ENCODE measurements around the gene TM9SF4.

TM9SF4 gene

DNA sequence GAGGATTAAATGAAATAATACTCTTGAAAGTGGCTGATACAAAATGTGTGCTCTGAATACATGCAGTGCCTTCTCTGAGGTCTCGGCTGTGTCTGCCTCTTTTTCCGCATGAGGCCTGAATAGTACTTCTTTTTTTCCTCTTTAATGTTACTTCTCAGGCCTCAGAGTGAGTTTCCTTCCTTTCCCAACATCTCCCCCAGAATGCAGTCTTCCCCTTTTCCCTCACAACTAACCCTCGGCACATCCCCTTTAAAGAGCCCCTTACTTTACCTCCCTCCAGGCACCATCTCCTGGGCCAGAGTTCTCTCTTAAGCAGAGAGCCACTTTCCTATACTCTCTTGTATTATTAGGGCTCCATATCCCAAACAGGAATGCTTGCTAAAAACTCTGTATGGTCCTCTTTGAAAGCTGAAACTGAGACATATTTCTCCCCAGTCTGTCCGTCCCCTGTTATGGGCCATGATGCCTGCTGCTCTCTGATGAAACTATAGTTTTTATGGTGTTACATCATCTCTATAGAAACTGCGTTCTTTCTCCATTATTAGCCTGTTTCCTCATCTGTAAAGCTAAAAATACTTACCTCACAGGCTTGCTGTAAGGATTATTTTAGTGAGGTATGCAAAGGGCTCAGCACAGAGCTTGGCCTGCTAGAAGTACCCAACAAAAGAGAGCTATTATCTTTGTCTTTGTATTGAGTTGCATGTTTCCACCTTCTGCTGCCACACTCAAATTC lies 95.8 kb downstream of the TM9SF4 start:
- Histone ChIP-seq H3K4me3 (ENCODE audit: insufficient read depth, low read depth, low read length) (peak overlapping the region; percentile 74), H3K27ac (ENCODE audit: insufficient read depth, low read depth, low read length, poor library complexity, severe bottlenecking) (peak overlapping the region; percentile 84), H3K4me1 (ENCODE audit: control insufficient read depth, insufficient read depth, low read length) (peaks cover 35% of the 10 kb centered on the region), H3K36me3 (ENCODE audit: control insufficient read depth, insufficient read depth, low read length) (peaks cover 14% of the 10 kb centered on the region), H3K9me3 (ENCODE audit: control insufficient read depth, low read length) (no peaks in the 10 kb centered on the region), H3K27me3 (ENCODE audit: control insufficient read depth, insufficient read depth, low read length, poor library complexity, severe bottlenecking) (no peaks in the 10 kb centered on the region)
- WGBS, 2 experiments = 83 to 93% methylated on average over 5 of the region's 5 CpGs

DNA sequence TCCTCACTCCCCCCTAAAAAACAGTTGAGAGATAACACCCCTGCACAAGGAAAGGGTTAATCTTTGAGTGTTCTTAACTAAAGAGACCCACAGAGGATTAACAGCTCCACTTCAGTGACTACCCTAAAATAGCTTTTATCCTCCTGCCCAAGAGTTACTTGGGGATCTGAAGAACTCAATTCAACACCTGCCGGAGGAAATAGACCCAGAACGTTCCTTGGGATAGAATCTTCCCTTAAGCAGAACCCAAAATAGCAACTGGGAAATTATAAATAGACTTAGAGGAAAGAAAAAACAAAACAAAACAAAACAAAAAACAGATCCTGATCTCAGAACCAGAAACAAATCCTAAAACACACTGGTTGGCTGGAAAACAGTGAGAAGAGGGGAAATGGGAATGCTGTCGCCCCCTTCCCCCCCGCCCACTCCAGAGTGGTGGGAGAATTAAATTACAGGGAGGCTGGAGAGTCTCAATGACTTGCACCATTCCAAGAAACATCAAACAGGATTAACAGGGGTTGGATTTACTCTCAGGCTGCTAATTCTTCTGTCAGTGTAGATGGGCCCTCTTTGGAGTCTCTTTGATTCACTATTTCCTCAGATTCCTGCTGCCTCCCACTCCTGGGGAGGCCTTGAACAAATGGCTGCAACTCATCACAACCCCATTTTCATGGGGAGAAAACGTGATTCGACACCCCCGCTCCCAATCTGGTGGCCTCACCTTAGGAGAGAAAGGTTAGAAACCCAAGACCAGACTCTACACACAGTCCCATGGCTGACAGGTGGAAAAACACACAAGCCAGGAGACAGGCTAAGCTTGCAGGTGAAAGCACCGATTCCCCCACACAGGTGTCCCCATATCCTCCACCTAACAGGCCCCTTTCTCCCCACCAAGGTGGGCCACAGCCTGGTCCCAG lies 96.6 kb downstream of the TM9SF4 start:
- Histone ChIP-seq H3K4me3 (ENCODE audit: insufficient read depth, low read depth, low read length) (peak overlapping the region; percentile 74), H3K27ac (ENCODE audit: insufficient read depth, low read depth, low read length, poor library complexity, severe bottlenecking) (peak overlapping the region; percentile 84), H3K4me1 (ENCODE audit: control insufficient read depth, insufficient read depth, low read length) (peaks cover 35% of the 10 kb centered on the region), H3K27me3 (ENCODE audit: control insufficient read depth, insufficient read depth, low read length, poor library complexity, severe bottlenecking) (no peaks in the 10 kb centered on the region), H3K9me3 (ENCODE audit: control insufficient read depth, low read length) (no peaks in the 10 kb centered on the region), H3K36me3 (ENCODE audit: control insufficient read depth, insufficient read depth, low read length) (peaks cover 8% of the 10 kb centered on the region)
- 60 to 64% methylated on average over 6 to 8 of the region's 8 CpGs for WGBS, 2 experiments

DNA sequence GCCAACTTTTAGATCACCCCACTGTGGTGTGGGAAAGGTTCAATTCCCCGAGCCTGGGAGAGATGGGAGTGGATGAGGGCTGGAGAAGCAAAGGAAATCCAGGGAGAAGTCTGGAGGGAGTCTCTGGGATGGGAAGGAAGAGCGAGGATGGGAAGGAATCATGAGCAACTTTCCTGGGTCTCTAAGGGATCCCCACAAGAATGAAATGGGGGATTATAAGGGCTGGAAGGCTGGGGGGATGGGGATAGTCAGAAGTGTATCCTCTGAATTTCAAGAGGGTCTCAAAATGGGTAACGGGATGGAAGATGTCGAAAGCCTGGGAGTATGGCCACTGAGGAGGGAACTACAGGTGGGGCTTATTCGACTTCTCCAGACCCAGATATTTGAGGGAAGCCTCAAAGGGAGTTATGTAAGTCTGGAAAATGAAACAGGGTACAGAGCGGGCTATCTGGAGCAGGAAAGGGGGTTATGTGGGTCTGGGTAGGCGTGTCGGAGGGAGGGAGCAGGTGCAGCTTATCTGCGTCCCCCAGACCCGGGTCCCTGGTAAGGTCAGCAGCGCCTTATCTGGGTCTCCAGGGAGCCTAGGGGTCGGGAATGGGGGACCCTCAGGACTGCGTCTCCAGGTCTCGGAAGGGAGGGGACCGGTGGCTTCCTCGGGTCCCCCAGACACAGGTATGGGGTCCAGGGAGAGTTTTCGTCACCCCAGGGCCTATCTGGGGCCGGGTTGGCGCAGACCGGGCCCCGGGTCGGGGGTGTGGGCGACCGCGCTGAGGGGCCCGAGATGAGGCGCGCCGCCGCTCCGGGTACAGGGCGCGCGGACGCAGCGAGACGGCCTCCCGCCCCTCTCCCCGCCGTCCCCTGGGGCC lies 97.5 kb downstream of the TM9SF4 start:
- Histone ChIP-seq H3K4me1 (ENCODE audit: control insufficient read depth, insufficient read depth, low read length) (peaks cover 35% of the 10 kb centered on the region), H3K36me3 (ENCODE audit: control insufficient read depth, insufficient read depth, low read length) (peaks cover under 1% of the 10 kb centered on the region), H3K27ac (ENCODE audit: insufficient read depth, low read depth, low read length, poor library complexity, severe bottlenecking) (peak overlapping the region; percentile 56), H3K4me3 (ENCODE audit: insufficient read depth, low read depth, low read length) (peak overlapping the region; percentile 74), H3K27me3 (ENCODE audit: control insufficient read depth, insufficient read depth, low read length, poor library complexity, severe bottlenecking) (no peaks in the 10 kb centered on the region), H3K9me3 (ENCODE audit: control insufficient read depth, low read length) (no peaks in the 10 kb centered on the region)
- WGBS, 2 experiments = 3% methylated on average over 40 of the region's 40 CpGs

DNA sequence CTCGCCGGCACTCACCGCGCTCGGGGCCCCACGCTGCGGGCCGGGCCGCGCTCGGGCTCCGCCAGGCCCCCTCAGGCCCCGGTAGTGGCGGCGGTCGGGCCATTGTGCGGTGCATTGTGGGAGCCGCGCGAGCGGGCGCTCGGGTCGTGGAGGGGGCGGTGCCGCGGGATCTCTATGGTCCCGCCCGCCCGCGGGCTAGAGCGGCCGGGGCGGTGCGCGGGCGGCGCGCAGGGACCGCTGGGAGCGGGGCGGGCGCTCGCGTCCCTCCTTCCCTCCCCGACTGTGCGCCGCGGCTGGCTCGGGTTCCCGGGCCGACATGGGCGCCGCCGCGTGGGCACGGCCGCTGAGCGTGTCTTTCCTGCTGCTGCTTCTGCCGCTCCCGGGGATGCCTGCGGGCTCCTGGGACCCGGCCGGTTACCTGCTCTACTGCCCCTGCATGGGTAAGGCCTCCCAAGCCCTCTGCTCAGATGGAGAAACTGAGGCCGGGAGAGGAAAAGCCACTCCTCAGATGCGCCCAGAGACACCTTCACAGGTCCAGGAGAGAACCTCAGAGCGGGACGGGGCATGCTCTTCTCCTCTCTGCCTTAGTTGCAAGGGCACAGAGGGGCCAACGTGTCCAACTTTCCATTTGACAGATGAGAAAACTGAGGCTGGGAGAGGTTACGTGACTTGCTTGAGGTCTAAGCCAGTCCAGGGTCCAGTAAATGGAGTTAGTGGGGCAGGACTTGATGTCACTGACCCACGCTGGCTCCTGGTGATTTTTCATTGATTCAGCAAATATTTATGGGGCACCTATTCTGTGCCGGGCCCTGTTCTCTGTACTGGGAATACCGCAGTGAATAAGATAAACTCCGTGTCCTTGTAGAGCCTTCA lies 98.3 kb downstream of the TM9SF4 start, which contains the start of the genes PLAGL2 and POFUT1:
TSS of gene PLAGL2 (minus strand) at position 118 of the 873 bp plus-strand sequence. CDS start 5,565 bp downstream, outside the sequence.
TSS of gene POFUT1 (plus strand) at position 255 of the 873 bp plus-strand sequence. CDS start at position 317, 62 bp downstream.
- Histone ChIP-seq H3K36me3 (ENCODE audit: control insufficient read depth, insufficient read depth, low read length) (no peaks in the 10 kb centered on the region), H3K27ac (ENCODE audit: insufficient read depth, low read depth, low read length, poor library complexity, severe bottlenecking) (peak within 1 kb of the TSS; percentile 56), H3K4me3 (ENCODE audit: insufficient read depth, low read depth, low read length) (peak within 1 kb of the TSS; percentile 74), H3K9me3 (ENCODE audit: control insufficient read depth, low read length) (no peaks in the 10 kb centered on the region), H3K4me1 (ENCODE audit: control insufficient read depth, insufficient read depth, low read length) (peaks cover 33% of the 10 kb centered on the region), H3K27me3 (ENCODE audit: control insufficient read depth, insufficient read depth, low read length, poor library complexity, severe bottlenecking) (no peaks in the 10 kb centered on the region)
- WGBS, 2 experiments = 2% methylated on average over 74 of the region's 74 CpGs

DNA sequence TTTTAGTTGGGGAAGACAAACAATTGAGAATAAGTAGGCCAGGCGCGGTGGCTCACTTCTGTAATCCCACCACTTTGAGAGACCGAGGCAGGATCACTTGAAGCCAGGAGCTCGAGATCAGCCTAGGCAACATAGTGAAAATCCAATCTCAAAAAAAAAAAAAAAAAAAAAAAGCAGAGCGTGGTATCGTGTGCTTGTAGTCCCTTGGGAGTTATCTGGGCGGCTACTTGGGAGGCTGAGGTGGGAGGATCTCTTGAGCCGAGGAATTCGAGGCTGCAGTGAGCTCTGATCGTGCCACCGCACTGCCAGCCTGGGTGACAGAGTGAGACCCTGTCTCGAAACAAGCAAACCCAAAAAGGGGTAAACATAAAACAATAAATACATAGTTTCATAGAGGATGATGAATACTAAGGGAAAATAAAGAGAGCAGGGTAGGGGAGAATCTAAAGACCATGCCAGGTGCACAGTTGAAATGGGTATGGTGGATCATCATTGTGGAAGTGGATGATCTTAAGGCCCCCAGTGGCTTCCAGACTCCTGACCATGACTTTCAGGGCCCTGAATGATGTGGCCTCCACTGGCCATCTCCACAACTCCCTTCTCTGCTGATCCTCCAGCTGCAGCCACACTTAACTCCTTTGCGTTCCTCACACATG lies 99.1 kb downstream of the TM9SF4 start:
- no peaks in the 10 kb centered on the region for H3K27me3 ChIP-seq (ENCODE audit: control insufficient read depth, insufficient read depth, low read length, poor library complexity, severe bottlenecking)
- H3K36me3 ChIP-seq (ENCODE audit: control insufficient read depth, insufficient read depth, low read length) = no peaks in the 10 kb centered on the region
- H3K4me1 ChIP-seq (ENCODE audit: control insufficient read depth, insufficient read depth, low read length) = peaks cover 28% of the 10 kb centered on the region
- WGBS, 2 experiments = 85 to 89% methylated on average over 13 of the region's 13 CpGs
- no peak overlapping the region for H3K27ac ChIP-seq (ENCODE audit: insufficient read depth, low read depth, low read length, poor library complexity, severe bottlenecking)
- peak overlapping the region; percentile 74 for H3K4me3 ChIP-seq (ENCODE audit: insufficient read depth, low read depth, low read length)
- no peaks in the 10 kb centered on the region for H3K9me3 ChIP-seq (ENCODE audit: control insufficient read depth, low read length)

DNA sequence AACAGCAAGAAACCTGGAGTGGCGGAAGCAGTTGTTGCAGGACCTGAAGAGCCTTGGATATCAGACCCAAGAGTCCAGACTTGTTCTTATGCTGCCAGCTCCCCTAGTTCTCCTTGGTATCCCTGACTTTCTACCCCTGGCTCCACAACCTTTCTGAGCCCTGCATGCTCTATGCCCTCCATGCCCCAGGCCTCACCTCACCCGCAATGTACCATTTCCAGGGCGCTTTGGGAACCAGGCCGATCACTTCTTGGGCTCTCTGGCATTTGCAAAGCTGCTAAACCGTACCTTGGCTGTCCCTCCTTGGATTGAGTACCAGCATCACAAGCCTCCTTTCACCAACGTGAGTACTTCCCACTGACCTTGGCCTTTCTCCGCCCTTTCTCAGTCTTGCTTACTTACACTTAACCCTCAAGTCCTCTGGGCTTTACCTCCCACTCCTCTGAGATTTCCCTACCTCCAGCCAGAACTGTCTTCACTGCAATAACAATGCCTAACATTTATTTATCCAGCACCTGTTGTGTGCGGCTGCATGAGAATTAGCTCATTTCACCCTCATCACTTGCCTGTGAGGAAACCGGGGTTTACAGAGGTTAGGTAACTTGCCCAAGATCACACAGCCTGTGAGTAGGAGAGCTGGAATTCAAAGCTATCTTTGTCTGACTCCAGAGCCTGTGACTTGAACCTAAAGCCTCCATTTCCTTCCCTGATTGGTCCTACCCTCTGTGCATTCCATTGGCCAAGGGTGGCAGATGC lies 100.5 kb downstream of the TM9SF4 start:
- H3K4me3 ChIP-seq (ENCODE audit: insufficient read depth, low read depth, low read length) = no peak overlapping the region
- no peaks in the 10 kb centered on the region for H3K36me3 ChIP-seq (ENCODE audit: control insufficient read depth, insufficient read depth, low read length)
- H3K4me1 ChIP-seq (ENCODE audit: control insufficient read depth, insufficient read depth, low read length) = peaks cover 15% of the 10 kb centered on the region
- 92 to 95% methylated on average over 9 of the region's 9 CpGs for WGBS, 2 experiments
- H3K27ac ChIP-seq (ENCODE audit: insufficient read depth, low read depth, low read length, poor library complexity, severe bottlenecking) = no peak overlapping the region
- H3K27me3 ChIP-seq (ENCODE audit: control insufficient read depth, insufficient read depth, low read length, poor library complexity, severe bottlenecking) = no peaks in the 10 kb centered on the region
- no peaks in the 10 kb centered on the region for H3K9me3 ChIP-seq (ENCODE audit: control insufficient read depth, low read length)

DNA sequence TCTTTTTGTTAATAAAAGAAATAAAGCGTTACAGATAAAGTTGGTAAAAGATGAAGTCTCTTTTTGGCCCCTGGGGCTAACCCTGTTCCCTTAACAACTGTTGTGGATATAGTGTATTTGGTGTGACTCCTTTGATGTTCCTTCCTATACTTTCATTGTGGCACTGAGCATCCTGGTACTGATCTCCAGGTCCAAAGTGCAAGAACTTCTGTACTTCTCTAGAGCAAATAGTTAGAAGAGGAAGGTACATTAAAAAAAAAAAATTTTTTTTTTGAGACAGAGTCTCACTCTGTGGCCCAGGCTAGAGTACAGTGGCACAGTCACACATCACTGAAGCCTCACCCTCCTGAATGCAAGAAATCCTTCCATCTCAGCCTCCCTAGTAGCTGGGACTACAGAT lies 104.4 kb downstream of the TM9SF4 start:
- Histone ChIP-seq H3K4me1 (ENCODE audit: control insufficient read depth, insufficient read depth, low read length) (no peaks in the 10 kb centered on the region), H3K9me3 (ENCODE audit: control insufficient read depth, low read length) (no peaks in the 10 kb centered on the region), H3K36me3 (ENCODE audit: control insufficient read depth, insufficient read depth, low read length) (peaks cover 12% of the 10 kb centered on the region), H3K4me3 (ENCODE audit: insufficient read depth, low read depth, low read length) (no peak overlapping the region), H3K27ac (ENCODE audit: insufficient read depth, low read depth, low read length, poor library complexity, severe bottlenecking) (no peak overlapping the region), H3K27me3 (ENCODE audit: control insufficient read depth, insufficient read depth, low read length, poor library complexity, severe bottlenecking) (no peaks in the 10 kb centered on the region)
- WGBS, 2 experiments = 92 to 100% methylated on average over 1 of the region's 1 CpG

DNA sequence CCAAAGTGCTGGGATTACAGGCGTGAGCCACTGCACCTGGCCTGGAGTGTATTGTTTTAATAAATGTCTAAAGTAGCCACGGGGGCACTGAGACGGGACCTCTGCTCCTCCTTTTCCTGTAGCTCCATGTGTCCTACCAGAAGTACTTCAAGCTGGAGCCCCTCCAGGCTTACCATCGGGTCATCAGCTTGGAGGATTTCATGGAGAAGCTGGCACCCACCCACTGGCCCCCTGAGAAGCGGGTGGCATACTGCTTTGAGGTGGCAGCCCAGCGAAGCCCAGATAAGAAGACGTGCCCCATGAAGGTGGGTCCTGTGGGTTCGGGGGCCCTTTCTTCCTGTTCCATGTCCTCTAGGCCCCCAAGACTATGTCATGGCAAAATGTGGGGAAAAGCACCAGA lies 105.6 kb downstream of the TM9SF4 start:
- Histone ChIP-seq H3K27ac (ENCODE audit: insufficient read depth, low read depth, low read length, poor library complexity, severe bottlenecking) (no peak overlapping the region), H3K4me3 (ENCODE audit: insufficient read depth, low read depth, low read length) (no peak overlapping the region), H3K4me1 (ENCODE audit: control insufficient read depth, insufficient read depth, low read length) (no peaks in the 10 kb centered on the region), H3K9me3 (ENCODE audit: control insufficient read depth, low read length) (no peaks in the 10 kb centered on the region), H3K36me3 (ENCODE audit: control insufficient read depth, insufficient read depth, low read length) (peaks cover 12% of the 10 kb centered on the region), H3K27me3 (ENCODE audit: control insufficient read depth, insufficient read depth, low read length, poor library complexity, severe bottlenecking) (no peaks in the 10 kb centered on the region)
- WGBS, 2 experiments = 93 to 94% methylated on average over 8 of the region's 8 CpGs
